HG03064 (cell line): ENCODE results near the gene NXF2.
"Not testable (repeated sequence)": the region's sequence is repeated elsewhere in the genome, so short reads cannot be mapped to it uniquely, and the experiment has no call there.

Source experiments
- ATAC-seq: cut with Tn5 transposase; IDR thresholded peaks from one replicate; pipeline ENCODE4 v1.9.1; 2021; ENCODE audit warnings: low read depth; ENCODE audit not compliant: unreplicated experiment

Gene NXF2, protein sequence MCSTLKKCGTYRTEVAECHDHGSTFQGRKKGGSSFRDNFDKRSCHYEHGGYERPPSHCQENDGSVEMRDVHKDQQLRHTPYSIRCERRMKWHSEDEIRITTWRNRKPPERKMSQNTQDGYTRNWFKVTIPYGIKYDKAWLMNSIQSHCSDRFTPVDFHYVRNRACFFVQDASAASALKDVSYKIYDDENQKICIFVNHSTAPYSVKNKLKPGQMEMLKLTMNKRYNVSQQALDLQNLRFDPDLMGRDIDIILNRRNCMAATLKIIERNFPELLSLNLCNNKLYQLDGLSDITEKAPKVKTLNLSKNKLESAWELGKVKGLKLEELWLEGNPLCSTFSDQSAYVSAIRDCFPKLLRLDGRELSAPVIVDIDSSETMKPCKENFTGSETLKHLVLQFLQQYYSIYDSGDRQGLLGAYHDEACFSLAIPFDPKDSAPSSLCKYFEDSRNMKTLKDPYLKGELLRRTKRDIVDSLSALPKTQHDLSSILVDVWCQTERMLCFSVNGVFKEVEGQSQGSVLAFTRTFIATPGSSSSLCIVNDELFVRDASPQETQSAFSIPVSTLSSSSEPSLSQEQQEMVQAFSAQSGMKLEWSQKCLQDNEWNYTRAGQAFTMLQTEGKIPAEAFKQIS

DNA sequence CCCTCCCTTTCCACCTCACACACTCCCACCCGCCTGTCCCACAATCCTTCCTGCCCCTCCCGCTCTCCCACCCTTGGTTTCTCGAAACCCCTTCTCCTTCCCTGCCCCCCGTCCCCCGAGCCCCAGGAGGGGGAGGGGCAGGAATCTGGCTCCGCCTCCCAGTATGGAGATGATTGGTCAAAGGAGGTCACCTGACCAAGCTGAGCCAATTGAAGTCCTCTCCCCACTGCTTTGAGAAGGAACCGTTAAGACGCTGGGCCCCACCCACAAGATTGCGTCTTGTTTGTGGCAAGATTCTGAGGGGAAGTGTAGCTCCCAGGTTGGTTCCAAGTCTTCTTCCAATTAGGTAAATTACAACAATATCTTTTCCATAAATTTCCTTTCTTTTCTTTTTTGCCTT, at the start of gene NXF2:
Gene NXF2 (plus strand): TSS at position 275 of the 400 bp plus-strand sequence. CDS start 59,912 bp downstream, outside the sequence.
- not testable (repeated sequence) for ATAC-seq

- not testable (repeated sequence) for ATAC-seq
Measured at GRCh38 chrX:102207940-102208339, 39.0 kb upstream of the NXF2 start.

- ATAC-seq, result not testable (repeated sequence)
Measured at GRCh38 chrX:102214986-102215385, 32.0 kb upstream of the NXF2 start, which contains the start of gene TCP11X1. TSS of gene TCP11X1 (plus strand) at chrX:102215301.

DNA sequence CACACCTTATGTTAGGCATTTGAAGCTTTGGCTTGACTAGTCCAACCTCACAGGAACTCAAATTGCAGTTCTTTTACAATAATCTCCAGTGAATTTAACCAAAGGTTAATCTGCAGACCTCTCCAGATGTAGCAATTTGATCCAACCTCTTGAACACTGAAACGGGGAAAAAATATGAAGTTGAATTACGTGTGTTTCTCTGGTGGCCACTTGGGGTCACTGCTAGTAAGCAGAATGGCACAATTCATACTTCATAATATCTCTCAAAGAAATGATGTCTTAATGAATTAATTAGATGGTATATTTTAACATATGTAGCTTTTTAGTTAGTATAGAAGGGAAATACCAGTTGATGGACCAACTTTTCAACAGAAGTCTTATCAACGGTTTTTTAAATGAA, 30.5 kb upstream of the NXF2 start:
- ATAC-seq, result not testable (repeated sequence)

DNA sequence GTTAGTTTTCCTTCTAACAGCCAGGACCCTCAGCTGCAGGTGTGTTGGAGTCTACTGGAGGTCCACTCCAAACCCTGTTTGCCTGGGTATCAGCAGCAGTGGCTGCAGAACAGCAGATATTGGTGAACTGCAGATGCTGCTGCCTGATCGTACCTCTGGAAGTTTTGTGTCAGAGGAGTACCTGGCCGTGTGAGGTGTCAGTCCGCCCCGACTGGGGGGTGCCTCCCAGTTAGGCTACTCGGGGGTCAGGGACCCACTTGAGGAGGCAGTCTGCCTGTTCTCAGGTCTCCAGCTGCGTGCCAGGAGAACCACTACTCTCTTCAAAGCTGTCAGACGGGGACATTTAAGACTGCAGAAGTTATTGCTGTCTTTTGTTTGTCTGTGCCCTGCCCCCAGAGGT, 11.3 kb upstream of the NXF2 start:
- not testable (repeated sequence) for ATAC-seq

- not testable (repeated sequence) for ATAC-seq
Measured at GRCh38 chrX:102240265-102240664, 6.7 kb upstream of the NXF2 start.

DNA sequence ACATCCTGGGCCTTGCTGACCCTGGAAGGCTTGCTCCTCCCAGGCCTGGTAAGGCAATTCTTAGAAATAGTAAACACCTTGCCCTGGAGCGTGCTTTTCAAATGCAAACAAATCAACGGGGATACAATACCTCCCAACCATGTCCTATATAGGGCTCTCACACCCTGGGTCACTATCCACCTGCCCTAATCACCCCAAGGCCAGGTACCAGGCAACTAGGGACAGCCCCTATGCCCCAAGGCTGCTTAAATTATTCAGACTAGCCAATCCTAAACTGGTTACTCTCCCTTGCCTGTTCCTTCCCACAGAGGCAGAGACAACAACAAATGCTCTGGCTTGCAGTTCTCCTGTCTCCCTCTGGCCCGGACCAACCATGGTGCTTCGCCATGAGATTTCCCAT, 25.3 kb downstream of the NXF2 start:
- ATAC-seq, result not testable (repeated sequence)

GRCh38 chrX:102338162-102338561, 91.2 kb downstream of the NXF2 start:
- no peak for ATAC-seq

GRCh38 chrX:102339312-102340298, 92.6 kb downstream of the NXF2 start:
- ATAC-seq, result no peak

- ATAC-seq, result no peak
Measured at GRCh38 chrX:102341867-102342266, 94.9 kb downstream of the NXF2 start.

DNA sequence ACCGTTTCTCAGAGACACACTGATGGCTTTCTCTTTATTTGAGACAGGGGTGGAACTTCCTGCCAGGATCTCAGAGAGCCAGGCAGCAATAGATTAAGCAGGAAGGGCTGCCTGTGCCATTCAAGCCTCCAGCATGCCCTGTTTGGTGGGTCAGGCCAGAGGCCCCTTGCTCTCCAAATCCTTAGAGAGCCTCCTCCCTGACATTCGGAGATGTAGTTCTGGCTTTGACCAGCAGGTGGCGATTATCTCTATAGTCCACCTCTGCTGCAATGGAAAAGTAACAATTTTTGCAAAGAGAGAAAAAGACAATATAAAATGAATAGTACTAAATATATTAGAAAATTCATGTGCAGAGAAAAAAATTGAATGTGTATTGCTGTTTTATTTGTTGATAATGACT, 98.9 kb downstream of the NXF2 start:
- no peak for ATAC-seq
